NCI-H2227 (cell line): ENCODE measurements around the gene PHLDA1.
"Not testable (repeated sequence)": the region's sequence is repeated elsewhere in the genome, so short reads cannot be mapped to it uniquely, and the experiment has no call there.

Source experiments
- DNase-seq: peaks from one replicate; lab custom pipeline; 2025; ENCODE audit not compliant: unreplicated experiment; lab: John Stamatoyannopoulos, UW

PHLDA1 gene

DNA sequence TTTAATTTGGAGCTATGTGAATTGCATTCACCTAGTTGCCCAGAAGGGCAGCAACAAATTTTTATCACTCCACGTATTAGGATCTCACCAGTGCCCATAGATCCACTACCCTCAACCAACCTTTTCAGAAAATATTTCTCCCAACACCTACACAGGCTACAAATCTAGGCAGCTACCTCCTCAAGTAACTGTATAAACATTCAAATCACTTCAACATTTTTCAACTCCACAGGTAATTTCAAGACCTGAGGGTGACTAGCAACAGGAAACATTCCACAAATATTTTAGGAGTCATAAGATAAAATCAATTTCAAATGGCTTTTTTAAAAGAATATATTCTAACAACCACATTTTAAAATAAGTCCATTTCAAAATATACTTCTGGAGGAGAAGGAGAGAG, 12.9 kb downstream of the PHLDA1 start:
- DNase-seq, result no peak

DNA sequence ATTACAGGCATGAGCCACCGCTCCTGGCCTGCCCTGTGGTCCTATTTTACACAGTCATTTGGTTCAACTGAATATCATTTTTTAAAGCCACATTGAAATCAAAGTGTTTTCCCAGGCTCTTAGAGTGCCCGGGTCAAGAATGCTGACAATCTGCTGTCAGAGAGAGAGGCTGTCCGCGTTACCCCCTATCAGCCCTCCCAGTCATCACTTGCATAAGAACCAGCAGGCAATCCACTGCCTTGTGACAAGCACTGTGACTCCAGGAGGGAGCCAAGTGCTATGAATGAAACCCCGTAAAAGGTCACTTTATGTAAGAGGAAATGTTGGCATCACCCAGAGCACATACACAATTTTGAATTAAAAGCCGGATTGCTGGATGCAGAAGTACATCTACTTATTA, 13.5 kb downstream of the PHLDA1 start:
- DNase-seq, result peak; percentile 62

DNA sequence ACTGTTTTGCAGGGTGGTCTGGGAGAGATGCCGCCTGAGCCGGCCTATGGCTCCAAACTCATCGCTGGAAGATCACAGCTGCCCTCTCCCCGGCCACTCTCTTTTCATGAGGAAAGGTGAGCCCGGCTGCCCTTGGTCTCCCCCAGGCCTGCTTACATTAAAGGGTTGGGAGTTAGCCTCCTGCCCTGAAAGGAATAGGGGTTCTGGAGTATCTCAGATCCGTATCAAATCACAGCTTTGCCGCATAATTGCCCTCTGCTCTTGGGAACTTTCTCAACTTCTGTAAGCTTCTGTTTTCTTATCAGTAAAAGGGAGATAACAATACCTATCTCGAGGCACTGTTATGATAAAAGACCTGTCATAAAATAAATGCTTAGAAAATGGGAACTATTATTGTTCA, 17.6 kb downstream of the PHLDA1 start:
- no peak for DNase-seq

DNA sequence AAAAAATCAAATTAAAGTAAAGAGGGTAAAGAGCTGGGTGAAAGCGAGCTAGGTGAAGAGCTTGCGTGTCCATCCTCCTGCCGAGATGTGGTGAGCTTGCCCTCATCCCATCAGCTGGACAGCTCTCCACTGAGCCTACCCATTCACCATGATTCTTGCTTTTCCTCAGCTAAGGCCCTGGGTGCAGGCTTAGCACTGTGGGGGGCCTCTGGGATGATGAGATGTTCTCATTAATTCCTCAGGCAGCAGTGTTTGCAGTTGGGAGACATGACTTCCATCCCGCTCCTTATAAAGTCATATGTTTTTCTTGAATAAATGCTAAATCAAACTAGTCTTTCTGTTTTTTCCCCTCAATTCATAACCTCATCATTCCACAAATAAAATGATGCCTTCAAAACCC, 18.0 kb downstream of the PHLDA1 start:
- no peak for DNase-seq

DNA sequence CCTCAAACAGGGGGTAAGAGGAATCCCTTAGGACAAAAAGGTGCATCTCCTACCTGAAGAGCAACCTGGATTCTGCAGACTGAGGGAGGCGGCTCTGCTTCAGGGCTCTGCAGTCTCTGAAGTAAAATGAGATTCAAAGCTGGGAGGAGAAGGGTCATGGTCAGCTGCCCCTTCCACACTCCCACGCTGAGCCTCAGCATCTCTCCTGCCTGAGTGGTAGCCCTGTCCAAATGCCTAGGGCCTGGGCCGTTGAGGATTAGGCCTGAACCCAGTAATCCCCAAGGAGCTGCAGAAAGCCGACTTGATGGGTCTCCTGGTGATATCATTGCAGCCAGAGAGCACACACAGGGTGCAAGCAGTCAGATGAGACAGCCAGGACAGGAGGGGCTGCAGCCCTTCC, 18.9 kb downstream of the PHLDA1 start:
- DNase-seq, result no peak

DNA sequence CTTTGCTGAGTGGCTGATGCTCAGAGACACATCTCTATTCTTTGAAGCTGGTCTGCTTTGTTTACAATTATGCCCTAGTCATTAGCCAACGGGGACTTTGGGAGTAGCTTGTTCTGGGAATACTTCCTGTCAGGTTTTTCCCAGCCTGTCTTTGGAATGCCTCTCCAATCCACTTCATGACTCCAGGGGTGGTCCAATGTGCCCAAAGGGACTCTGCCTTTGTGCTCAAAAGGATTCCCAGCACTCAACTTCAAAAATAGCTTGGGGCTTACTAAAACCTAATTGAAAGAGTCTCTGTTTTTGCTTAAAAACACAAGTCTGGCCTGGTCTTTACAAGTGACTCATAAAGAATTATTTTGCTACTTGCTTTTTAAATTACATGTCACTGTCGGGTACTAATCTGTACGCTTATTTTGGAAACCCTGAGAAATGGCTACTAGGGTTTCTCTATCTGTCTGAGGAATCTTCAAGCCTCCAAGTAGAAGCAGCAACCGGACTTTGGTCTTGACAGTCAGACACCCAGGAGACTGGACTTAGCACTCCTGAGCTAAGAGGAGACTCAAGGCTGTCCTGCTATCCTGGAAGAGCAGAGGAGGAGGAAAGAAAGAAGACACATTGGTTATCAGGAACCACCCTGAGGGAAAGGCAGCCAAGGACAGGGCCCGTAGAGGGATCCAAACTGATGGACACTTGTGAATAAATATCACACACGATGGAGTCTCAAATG, 20.7 kb downstream of the PHLDA1 start:
- no peak for DNase-seq

DNA sequence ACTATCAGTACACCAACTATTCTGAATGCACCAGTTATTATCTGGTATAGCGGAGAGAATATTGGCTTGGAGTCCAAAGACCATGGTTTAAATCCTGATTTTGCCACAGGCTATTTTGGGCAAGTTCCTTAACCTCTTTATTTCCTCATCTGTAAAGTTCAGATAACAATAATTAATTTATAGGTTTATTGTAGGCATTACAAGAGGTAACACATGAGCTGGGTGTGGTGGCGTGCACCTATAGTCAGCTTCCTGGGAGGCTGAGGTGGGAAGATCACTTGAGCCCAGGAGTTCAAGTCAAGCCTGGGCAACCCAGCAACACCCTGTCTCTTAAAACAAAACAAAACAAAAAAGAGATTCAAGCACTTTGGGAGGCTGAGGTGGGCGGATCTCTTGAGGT, 23.1 kb downstream of the PHLDA1 start:
- no peak for DNase-seq

DNA sequence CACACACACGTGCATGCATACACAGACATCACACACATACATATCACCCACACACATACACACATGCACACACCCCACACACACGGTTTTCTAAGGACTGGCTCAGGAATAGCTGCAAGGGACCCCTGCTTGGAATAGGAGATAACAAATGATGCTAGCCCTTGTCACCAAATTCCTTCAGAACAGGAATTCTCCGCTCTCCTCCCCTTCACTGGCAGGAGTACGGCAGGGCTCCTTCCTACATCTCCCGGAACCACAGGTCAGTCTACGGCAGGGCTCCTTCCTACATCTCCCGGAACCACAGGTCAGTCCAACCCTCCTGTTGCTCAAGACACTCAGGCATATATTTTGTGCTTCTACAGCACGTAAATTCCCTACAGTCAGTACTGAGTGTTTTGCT, 23.9 kb downstream of the PHLDA1 start:
- DNase-seq, result no peak

DNA sequence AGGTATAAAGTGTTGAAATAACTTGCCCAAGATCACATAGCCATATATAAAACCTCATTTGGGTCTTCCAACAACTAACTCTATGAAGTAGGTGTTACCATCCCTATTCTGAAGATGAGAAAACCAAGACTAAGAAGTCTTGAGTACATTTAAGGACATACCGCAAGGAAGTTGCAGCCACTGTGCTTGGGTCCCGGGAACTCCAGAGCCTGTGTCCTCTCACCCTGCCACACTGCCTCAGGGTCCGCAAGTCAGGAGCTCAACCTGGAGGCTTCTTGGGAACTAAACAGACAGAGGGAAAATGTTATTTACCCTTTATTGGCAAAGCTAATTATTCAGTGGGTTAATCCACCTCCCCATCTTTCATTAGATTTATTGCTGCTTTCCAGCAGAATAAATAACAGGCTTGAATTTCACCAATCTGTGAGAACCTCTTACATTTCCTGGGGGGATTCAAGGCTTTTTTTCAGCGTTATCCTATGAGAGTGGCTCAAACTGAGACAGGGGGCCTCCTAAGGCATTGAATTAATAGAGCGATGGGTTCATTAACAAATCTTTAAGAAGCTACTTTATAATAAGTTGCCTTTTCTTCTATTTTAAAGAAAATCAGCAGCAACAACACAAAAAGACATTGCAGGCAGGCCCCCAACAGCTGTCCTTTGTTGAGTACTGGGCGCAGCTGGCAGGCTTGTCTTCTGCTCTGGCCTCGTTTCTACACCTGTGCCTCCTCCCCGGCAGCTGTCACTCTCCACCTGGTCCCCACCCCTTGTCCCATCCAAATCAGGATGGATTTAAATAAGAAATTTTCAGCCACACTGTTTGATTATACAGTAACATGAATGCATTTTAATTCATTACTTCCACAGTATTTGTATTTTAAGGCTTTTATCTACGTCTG, 25.3 kb downstream of the PHLDA1 start:
- peak; percentile 17 for DNase-seq

DNA sequence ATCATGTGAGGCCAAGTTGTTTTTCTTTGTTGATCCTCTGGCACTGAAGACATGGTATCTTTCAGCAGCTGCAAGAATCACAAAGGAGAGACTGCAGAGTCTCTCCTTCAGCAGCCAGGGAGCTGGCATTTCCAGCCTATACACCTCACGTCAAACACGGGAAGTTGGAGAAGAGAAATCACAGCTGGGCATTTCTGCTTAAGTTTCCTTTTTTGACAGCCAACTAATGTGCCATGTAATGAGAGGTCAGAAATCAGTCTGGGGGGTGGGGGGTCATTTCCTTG, 28.3 kb downstream of the PHLDA1 start:
- DNase-seq, result no peak

DNA sequence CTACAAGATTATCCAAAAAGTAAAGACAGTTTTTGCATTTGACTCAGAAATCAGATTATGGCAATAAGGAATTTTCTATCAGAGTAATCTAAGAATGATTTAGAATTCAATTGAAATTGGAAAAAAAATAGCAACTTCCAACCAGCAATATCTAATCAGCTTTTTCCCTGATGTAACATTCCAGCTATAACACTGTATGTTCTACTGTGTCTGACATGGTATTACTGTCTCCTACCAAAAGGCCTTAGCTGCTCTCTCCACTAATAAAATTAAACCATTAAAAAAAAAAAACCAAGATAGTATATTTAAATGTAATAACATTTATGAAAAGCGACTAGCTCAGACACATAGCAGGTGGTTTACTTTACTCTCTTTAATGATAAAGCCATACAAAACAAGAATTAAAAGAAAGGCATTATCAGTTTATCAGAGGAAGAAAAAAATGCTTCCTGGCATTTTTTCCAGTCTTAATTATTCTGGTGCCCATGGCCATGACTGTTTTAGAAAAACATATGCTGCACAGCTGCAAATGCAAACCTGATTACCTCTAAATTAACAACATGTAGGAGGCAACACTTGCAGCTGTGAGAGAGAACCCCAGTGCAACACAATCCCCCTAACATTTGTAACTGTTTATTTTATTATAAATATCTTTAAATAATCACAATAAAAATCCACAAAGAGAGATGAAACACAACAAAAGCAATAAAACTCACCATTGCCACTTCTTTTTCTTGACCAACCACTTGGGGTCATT, 28.8 kb downstream of the PHLDA1 start:
- DNase-seq, result no peak

DNA sequence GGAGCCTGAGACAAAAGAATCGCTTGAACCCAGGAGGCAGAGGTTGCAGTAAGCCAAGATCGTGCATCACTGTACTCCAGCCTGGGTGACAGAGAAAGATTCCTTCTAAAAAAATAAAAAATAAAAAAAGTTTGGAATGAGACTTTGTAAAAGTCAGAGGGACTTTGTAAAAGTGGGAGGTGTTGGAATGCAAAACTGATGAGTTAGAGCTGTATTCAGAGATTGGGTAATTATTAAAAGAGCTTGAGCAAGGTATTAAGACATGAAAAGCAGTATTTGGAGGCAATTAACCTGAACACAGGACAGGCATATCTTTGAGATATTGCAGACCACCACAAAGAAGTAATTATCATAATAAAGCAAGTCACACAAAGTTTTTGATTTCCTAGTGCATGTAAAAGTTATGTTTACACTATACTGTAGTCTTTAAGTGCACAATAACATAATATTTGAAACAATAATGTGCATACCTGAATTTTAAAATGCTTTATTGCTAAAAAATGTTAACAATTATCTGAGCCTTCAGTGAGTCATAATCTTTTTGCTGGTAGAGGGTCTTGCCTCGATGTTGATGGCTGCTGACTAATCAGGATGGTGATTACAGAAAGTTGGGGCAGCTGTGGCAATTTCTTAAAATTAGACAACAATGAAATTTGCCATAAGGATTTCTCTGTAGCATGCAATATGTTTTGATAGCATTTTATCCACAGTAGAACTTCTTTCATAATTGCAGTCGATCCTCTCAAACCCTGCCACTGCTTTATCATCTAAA, 33.1 kb downstream of the PHLDA1 start:
- no peak for DNase-seq

DNA sequence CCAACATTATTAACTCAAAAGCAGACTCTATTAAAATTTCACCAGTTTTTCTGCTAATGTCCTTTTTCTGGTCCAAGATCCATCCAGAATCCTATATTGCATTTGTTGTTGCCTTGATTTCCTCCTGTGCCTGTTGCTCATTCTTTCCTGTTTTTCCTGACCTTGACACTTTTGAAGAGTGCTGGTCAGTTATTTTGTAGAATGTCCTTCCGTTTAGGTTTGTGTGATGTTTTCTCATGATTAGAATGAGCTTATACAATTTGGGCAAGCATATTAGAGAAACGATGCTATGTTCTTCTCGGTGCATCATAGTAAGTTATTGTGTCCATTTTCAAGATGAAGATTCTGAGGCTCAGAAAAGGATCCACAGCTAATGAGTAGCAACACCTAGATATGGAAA, 33.9 kb downstream of the PHLDA1 start:
- no peak for DNase-seq

DNA sequence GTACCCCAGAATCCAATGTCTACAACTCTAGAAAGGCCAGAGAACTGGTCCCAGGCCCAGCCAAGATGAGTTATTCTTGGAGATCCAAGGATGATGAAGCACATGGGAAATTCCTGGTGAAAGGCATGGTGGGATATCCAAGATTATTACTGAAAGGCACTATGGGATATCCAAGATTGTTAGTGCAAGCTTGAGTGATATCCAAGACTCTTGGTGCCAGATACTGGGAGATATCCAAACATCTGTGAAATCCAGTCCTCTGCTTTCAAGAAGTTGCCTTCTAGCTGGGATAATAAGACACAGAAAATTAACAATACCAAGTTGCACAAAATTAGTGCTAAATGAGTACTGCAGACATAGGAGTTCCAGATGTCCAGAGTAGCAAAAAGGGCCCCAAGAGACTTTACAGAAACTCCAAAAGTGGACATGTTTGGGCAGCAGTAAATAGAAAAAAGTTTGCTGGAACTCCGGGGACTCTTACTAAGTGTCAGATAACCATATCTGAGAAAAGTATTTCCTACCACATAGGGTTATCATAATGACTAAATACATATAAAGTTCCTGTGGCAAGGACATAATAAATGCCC, 34.6 kb downstream of the PHLDA1 start:
- DNase-seq, result no peak

DNA sequence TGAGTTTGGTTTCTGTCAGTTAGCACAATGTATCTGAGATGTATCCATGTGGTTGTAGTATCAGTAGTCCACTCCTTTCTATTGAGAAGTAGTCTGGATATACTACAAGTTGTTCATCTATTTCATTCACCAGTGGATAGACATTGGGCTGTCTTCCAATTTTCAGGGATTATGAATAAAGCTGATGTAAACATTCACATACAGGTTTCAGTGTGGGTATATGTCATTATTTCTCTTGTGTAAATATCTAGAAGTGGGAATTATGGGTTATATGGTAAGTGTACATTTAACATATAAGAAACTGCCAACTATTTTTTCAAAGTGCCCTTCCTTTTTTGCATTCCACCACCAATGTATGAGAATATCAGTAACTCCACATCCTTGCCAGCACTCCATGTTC, 35.9 kb downstream of the PHLDA1 start:
- no peak for DNase-seq

DNA sequence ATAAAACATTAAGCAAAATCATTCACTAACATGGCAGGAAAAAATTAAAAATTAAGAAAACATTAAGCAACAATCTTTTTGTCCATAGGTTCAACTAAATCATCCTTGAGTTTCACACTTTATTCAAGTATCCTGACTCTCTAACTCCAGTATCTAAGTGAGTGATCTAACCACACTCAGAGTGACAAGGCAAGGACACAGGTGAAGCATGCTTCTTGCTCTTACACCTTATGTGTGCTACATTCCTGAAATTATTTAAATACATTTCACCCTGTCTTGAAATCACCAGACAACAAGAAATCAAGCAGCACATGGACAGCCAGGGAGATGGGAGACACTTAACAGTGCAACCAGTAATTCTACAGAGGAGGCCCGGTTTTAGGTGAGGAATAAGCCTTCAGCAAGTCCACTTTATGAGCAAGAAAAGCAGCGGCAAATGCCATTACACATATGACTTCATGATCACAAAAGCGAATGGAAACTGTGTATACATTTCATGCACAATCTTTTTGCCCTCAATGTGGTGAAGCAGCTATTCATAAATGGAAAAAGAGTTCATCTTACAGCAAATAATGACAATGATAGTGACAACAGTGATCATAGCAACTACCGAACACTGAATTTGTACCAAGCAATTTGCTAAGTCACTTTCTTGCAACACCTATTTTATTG, 37.4 kb downstream of the PHLDA1 start:
- DNase-seq, result no peak

DNA sequence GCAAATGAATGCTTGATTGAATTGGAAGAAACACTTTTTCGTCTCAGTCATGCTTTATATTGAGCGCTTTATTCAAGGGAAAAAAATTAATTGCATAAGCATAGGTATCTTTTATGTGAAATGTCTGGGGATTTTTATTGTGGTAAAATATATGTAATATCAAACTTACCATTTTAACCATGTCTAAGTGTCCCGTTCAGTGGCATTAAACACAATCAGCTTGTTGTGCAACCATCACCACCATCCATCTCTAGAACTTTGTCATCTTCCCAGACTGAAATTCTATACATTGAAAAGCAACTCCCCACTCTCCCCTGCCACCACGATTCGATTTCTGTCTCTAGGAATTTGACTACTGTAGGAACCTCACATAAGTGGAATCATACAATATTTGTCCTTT, 39.8 kb downstream of the PHLDA1 start:
- no peak for DNase-seq

DNA sequence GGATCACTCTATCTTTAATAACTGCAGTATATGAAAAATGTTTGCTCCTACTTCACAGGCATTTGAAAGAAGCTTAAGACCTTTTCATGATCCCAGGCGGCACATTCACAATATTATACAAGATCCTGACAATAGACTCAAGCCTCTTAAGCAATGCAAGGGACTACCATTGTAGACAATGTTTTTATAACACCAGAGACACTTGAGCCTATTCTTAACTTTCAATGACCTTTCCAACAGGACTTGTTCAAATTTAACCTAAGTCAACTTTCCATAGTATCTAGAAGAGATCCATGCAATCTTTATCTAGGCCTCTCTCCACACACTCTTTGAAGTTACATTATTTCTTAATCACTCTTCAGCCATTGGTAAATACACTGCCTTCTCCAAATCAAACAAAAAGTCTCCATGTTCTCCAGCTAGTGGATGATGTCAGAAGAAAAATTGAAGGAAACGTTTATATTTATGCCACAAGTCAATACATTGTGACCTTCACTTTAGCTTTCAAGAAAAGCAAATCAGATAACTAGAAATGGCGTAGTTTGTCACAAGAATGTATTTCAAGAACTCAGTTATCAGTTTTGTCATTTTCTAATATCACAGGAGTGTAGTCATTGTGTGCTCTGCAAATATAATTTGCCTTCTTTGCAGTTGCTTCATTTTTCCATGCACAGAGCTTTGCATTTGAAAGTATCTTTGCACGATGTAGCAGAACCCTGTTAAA, 41.2 kb downstream of the PHLDA1 start:
- DNase-seq, result no peak

DNA sequence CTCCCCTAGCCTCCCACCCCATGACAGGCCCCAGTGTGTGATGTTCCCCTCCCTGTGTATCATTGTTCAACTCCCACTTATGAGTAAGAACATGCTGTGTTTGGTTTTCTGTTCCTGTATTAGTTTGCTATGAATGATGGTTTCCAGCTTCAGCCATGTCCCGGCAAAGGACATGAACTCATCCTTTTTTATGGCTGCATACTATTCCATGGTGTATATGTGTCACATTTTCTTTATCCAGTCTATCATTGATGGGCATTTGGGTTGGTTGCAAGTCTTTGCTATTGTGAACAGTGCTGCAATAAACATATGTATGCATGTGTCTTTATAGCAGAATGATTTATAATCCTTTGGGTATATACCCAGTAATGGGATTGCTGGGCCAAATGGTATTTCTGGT, 43.9 kb downstream of the PHLDA1 start:
- not testable (repeated sequence) for DNase-seq
